GM12801 (cell line): ENCODE data around the gene PDSS2.

Source experiments
- CTCF ChIP-seq: IDR thresholded peaks from one replicate; pipeline ENCODE4 v1.5.1; 2011; ENCODE audit warnings: control low read depth; ENCODE audit not compliant: insufficient read length; ENCODE audit errors: extremely low read depth

Gene PDSS2

GRCh38 chr6:107337191-107337741 is 122.1 kb downstream of the PDSS2 start:
- TF ChIP-seq CTCF, result no peak

GRCh38 chr6:107334026-107334425 is 125.3 kb downstream of the PDSS2 start:
- no peak for TF ChIP-seq CTCF

- TF ChIP-seq CTCF, result no peak
Measured at GRCh38 chr6:107333491-107333890, 125.9 kb downstream of the PDSS2 start.

GRCh38 chr6:107331409-107332386 is 127.7 kb downstream of the PDSS2 start:
- TF ChIP-seq CTCF, result no peak

GRCh38 chr6:107330168-107330567 is 129.2 kb downstream of the PDSS2 start:
- no peak for TF ChIP-seq CTCF

- no peak for TF ChIP-seq CTCF
Measured at GRCh38 chr6:107329063-107329860, 130.1 kb downstream of the PDSS2 start.

- no peak for TF ChIP-seq CTCF
Measured at GRCh38 chr6:107328081-107328480, 131.3 kb downstream of the PDSS2 start.
